HTERT RPE-1 (cell line): ENCODE results near the gene FKBP6.
"Not testable (repeated sequence)": the region's sequence is repeated elsewhere in the genome, so short reads cannot be mapped to it uniquely, and the experiment has no call there.

Experiments used
- in situ Hi-C: fragments of 300-500 bp; cut with MboI; formaldehyde crosslinking; loops from 4 replicates; pipeline ENCODE4 v1.14.3; 2020; ENCODE audit warnings: low sequenced_read_pairs

FKBP6 gene, protein sequence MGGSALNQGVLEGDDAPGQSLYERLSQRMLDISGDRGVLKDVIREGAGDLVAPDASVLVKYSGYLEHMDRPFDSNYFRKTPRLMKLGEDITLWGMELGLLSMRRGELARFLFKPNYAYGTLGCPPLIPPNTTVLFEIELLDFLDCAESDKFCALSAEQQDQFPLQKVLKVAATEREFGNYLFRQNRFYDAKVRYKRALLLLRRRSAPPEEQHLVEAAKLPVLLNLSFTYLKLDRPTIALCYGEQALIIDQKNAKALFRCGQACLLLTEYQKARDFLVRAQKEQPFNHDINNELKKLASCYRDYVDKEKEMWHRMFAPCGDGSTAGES

DNA sequence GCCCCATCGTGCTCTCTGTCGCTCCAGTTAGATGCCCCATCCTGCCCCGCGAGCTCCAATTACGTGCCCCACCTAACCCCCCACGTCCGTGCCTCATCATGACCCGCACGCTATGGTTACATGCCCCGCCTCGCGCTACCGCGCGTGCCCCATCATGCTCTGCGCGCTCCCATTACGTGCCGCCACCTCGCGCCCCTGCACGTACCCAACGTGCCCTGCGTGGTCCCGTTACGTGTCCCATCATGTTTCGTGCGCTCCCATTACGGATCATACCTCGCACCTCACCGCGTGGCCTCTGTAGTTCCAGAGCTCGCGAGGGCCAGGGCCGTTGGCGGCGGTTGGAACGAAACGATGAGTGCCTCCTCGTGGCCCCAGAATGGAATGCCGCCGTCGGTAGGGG is at the start of gene FKBP6, which contains the start of gene TRIM50:
TSS of gene FKBP6 (plus strand) at position 240 of the 400 bp plus-strand sequence. CDS start 268 bp downstream, outside the sequence.
TSS of gene TRIM50 (minus strand) at position 161 of the 400 bp plus-strand sequence. CDS start 3,295 bp downstream, outside the sequence.
- in situ Hi-C loops, result not testable (repeated sequence)

DNA sequence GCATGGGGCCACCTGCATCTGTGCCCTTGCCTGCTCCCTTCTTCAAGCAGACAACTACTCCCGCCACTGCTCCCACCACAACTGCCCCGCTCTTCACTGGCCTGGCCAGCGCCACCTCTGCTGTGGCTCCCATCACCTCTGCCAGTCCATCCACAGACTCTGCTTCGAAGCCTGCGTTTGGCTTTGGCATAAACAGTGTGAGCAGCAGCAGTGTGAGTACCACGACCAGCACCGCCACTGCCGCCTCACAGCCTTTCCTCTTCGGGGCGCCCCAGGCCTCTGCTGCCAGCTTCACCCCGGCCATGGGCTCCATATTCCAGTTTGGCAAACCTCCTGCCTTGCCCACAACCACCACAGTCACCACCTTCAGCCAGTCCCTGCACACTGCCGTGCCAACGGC is 30.7 kb upstream of the FKBP6 start:
- in situ Hi-C loops, result not testable (repeated sequence)

DNA sequence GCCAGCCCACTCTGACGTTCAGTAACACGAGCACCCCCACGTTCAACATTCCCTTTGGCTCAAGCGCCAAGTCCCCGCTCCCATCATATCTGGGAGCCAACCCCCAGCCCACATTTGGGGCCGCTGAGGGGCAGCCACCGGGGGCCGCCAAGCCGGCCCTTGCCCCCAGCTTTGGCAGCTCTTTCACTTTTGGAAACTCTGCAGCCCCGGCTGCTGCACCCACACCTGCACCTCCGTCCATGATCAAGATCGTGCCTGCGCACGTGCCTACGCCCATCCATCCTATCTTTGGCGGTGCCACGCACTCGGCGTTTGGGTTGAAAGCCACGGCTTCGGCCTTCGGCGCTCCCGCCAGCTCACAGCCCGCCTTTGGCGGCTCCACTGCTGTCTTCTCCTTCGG is 30.3 kb upstream of the FKBP6 start:
- in situ Hi-C loops, result not testable (repeated sequence)

DNA sequence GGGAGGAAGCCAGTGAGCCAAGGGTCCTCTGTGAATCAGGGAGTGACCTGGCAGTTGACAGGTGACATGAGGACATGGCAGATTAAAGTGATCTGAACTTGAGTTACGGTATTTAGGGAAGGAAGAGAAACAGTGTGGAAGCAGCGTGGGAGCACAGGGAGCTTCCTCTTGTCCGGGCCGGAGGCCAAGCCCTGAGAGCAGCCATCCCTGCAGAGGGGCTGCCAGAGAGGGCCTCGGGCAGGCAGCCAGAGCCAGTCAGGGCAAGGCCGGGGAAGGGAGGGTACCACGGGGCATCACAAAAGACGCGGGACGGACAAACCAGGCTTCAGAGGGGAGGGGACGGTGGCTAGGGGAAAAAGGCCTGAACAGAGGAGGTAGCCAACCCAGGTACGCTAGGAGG is 28.1 kb upstream of the FKBP6 start:
- in situ Hi-C loops, result not testable (repeated sequence)

DNA sequence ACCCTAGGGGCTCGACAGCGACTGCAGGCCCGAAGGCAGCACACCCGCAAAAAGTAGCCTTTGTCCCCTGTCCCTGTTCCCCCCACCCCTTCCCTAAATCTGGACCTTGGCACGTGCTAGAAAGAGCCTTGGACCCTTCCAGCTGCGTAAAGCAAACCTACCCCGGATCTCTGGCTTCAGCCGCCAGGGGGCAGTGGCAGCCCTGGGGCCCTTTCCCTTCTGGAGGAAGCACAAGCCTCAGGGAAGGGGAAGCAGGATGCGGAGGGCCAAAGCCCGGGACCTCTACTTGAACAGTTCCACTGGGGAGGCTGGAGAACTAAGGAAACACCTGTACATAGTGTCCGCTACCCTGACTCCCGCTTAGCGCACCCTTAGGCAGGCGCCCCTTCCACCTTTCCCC is 26.9 kb upstream of the FKBP6 start:
- in situ Hi-C loops, result not testable (repeated sequence)

DNA sequence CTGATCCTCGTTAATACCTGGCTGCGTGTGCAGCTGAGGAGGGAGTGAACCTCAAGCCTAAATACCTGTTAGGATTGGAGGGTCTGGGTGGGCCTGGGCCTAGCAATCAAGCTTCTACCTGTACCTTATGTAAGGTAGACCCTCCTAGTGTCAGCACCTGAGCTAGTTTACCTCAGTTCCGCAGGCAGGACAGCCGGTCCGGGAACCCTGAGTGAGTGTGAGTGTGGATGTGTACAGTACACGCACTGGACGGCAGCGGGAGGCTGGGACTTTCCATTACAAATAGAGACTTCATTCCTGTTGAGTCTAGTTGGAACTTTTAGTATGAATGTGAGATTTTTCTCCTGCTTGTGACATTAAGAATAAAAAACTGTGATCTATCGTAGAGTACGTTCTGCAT is 25.1 kb upstream of the FKBP6 start:
- in situ Hi-C loops, result not testable (repeated sequence)

DNA sequence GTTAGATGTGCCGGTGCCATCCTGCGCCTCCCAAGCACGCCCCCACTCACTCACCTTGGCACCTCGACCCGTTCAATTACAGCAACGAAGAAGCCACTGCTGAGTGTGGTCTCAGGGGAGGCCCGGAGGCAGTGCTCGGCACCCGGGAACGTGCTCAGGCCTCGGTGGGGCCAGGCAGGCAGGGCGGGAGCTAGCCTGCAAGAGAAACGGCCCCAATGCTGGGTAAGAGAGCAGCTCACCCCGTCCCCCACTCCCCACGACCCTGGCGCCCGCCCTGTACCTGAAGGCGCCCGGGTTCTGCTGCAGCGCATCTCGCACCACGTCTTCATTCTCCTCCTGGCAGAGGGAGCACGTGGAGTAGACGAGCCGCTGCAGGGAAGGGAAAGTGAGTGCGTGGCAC is 24.4 kb upstream of the FKBP6 start:
- in situ Hi-C loops, result no loop called here

DNA sequence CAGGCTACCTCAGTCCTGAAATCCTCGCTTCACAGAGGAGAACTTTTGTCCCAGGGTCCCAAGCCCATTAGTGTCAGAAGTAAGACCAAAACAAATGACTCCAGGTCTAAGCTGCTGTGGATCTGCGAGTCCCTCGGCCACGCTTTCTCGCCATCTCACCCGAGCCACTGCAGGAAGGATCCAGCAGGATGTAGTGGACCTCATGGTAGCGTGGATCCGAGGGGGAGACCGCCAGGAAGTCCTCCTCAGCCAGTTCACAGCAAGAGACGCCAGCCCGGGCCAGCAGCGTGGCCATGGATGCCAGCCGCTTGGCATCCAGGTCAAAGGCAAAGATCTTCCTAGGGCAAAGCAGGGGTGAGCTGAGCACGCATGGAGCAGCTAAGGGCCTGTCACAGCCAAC is 23.9 kb upstream of the FKBP6 start:
- in situ Hi-C loops, result no loop called here

DNA sequence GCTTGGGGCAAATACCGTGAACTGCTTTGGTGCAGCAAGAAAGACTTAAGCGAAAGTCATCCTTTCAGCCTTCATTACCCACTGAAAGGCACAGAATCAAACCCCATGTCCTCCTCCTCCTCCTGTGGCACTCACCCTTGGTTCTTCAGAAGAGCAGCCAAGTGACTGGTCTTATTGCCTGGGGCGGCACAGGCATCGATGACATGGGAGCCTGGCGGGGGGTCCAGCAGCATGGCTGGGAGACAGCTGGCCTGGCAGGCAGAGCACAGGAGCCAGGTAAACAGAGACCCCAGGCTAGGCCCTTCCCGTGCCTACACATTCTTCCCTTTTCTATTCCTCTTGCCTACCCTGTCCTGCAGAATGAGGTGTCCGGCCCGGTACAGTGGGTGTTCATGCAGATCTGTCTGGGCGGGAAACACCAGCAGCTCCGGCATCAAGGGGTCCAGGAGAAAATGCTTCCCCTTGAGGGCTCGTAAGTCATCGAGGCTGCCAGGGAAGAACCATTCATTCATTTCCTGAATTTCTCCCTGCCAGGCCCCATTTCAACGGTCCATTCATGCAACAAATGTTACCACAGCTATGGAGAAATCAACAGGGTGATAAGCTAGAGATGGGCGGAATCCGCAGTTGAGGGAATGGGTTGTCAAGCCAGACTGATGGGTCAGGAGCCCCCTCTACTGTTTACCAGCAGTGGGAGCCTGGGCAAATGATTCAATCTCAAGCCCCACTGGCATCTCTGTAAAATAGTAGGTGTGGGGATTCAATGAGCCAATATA is 23.2 kb upstream of the FKBP6 start:
- in situ Hi-C loops, result not testable (repeated sequence)

DNA sequence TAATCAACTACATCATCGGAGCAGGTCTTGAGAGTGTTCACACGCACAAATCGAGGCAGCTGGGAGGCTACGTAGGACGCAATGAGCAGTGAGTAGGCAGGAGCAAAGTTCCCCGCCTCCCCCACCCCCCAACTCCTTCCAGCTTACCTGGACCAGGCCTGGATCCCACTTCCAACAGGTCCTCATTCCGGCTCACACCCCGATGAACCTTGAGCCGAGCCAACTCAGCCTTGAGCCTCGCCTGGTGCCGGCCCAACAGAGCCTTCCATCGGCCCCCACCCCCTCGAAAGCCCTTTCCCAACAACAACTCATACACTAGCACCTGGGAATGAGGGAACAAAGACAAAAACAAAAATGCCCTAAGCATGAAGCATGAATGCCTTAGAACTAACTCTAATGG is 20.5 kb upstream of the FKBP6 start:
- in situ Hi-C loops, result no loop called here

DNA sequence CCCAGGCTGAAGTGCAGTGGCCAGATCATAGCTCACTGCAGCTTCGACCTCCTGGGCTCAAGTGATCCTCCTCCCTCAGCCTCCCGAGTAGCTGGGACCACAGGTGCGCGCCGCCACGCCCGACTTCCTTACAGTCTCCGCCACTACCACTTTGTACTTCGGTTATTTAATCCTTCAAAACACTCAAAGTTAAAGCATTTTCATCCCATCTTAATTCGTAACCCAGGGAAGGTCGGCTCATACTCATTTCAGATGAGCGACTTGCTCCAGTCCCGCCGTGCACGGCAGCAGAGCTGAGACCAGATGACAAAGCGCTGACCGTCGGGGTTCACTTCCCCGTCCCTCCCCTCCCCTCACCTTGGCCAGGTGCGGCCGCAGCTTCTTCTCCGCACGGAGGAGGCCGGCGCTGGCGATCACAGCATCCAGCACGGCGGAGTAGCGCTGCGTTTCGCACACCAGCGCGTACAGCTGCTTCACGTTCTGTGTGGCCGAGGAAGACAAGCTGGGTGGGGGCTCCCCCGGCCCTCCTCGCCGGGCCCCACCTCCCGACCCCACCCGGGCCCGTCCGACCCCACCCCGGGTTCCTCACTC is 19.8 kb upstream of the FKBP6 start:
- in situ Hi-C loops, result no loop called here

DNA sequence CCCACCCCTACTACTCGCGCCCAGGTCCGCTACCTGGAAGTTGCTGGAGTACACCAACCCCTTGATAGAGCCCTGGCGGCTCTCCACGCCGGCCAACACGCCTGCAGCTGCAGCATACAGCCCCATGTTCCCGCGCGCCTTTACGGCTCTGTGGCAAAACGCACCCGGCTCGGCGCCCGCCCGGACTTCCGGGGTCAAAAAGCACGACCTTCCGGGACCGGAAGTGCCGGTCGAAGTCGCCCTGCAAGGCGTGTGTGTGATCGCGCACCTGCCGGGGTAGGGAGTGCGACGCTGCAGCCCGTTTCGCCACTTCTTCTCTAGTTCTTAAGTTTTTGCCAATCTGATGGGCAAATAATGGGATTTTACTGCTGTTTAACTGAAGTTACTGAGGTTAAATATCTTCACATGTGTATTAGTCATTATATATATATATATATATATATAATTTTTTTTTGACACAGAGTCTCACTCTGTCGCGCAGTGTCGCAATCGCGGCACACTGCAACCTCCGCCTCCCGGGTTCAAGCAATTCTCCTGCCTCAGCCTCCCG is 19.2 kb upstream of the FKBP6 start, which contains the start of gene NSUN5:
TSS of gene NSUN5 (minus strand) at position 162 of the 550 bp plus-strand sequence. CDS start at position 126, 36 bp downstream.
- in situ Hi-C loops, result no loop called here

DNA sequence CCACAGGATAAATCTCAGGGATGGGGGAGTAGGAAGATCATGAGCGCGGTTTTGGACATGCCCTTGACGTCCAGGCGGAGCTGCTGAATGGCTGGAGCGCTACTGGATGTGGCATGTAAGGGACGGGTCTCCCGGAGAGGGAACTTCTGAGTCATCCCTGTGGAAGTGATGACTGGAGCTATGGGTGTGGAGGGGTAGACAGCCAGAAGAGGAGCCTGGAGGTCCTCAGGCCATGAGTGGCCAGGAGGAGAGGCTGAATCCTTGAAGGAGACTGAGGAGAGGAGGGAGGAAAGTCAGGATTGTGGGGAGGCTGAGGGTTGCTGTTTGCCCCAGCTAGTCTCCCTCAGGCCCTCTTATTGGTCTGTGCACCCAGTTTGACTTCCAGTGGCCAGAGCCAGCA is 16.5 kb upstream of the FKBP6 start:
- in situ Hi-C loops, result not testable (repeated sequence)

DNA sequence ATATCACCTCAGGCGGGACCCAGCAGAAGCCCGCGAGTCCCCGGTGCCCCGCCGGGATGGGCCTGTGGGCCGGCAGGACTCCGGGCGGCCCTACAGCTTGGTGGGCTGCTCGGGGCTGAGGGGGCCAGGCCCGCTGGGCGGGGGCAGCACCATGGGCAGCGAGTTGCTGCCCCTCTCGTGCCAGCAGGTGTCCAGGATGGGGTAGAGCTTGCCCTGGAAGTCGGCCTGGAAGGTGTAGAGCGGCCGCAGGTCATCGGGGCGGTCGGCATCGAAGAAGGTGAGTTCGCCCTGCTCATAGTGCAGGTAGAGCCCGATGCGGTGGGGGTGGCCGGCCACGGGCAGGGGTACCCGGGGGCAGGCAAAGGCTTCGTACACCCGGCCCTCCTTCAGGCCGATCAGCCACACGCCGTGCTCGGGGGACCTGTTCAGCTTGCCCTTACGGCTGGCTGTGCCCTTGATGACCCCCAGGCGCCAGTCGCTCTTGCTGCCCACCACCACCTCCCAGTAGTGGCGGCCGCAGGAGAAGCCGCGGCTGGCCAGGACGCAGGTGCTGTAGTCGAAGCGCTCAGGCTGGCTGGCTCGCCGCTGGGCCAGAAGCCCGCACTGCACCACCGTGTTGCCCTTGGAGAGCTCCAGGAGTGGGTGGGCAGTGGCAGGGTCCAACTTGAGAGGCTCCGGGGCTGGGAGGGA is 15.0 kb upstream of the FKBP6 start:
- in situ Hi-C loops, result no loop called here

DNA sequence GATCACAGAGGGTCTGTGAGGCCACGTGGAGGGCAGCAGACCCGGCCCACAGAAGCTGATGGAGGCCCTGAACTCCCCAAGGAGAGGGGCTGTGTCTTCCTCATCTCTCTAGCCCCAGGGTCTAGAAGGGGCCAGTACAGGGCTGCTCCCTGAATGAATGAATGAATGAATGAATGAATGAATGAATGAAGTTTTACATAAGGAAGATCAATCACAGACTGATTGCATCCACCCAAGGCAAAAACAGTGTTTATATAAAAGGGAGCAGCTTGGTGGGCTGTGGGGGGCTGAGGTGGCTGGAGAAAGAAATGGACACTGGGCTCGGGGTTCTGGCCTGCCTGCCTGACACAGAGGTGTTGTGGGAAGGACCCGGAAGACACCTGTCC is 14.4 kb upstream of the FKBP6 start:
- in situ Hi-C loops, result no loop called here

DNA sequence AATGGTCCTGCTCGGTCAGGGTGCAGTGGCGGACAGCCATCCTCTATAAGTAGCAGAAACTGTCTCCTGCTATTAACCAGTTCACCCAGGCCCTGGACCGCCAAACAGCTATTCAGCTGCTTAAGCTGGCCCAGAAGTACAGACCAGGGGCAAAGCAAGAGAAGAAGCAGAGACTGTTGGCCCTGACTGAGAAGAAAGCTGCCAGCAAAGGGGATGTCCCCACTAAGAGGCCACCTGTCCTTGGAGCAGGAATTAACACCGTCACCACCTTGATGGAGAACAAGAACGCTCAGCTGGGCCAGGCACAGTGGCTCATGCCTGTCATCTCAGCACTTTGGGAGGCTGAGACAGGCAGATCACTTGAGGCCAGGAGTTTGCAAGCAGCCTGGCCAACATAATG is 13.7 kb upstream of the FKBP6 start:
- in situ Hi-C loops, result no loop called here

DNA sequence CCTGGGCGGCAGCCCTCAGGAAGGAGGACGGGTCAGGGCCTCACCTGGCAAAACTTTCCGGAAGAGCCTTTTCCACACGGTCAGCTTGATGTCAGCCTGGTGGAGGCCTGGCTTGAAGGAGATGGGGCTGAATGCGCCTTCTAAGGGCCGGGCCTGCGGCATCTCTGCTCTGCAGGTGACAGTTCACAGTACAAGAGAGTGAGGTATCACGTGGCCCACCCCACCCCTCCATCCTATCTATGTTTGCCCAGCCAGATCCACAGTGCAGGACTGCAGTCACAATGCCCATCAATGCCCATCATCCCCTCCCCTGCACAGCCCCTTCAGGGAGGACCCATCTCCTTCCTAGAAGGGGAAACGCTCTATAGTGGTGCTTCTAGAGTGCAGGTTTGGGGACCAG is 11.4 kb upstream of the FKBP6 start:
- in situ Hi-C loops, result no loop called here

DNA sequence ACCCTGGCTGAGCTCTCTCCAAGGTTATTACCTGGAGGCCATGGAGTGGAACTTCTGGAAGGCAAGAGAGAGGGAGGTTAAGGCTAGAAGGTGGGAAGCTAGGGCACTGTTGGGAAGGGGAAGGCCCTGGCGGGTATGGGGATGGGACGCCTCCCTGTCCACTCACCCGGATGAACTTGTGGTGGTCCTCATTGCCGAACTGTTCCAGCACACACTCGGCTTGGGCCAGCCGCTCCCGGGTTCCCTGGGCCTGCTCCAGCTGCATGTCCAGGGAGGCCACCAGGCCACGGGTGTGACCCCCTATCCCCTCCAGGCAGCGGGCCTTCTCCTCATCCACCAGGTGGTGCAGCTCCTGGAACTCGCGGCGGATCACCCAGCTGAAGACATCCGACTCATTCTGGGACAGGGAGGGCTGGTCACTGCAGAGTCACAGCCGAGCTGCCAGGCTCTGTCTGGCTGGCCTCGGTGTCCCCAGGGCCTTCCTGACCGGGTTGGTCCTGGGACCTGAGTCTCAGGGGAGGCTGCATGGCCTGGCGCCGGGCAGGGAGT is 9.2 kb upstream of the FKBP6 start:
- in situ Hi-C loops, result not testable (repeated sequence)

DNA sequence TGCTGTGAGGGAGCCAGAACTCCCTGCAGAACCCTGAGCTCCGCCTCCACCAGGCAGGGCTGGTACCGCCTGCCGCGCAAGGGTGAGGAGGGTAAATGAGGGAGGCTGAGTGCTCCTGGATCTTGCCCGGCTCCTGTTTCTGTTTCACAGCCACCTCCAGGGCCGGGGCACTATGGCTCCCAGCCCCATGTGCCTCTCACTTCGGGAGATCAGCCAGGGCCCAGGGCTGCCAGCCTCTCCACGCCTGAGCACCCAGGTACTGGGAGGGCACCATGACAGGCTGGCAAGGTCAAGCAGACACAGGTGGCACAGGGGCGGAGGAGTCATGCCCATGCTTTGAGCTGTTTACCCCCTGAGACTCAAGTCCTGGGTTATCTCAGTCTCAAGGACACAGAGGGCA is 8.4 kb upstream of the FKBP6 start:
- in situ Hi-C loops, result not testable (repeated sequence)

DNA sequence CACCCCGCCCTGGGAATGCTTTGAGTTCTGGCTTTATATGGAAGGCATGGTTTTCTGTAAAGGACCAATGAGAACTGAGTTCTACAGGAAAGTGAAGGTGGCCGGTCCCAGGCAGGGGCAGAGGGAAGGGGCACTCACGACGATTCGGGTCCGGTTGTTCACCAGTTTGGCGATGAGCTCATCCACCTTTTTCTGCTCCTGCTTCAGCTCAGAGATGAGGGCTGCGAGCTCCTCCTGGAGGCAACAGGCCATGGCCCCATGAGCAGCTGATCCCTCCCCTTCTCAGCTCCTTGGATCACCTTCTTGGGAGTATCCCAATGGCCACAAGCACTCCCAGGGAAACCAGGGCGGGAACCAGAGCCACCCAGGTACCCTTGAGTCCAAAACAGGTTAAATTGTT is 8.0 kb upstream of the FKBP6 start:
- in situ Hi-C loops, result not testable (repeated sequence)
